Activated T-cell treated with anti-CD3 and anti-CD28 coated beads, Interleukin-2, amount 50 U/mL, for 4 hours (primary cell): ENCODE measurements around the gene RASAL3. TPM values are rescaled to one million over a fixed set of nuclear protein-coding genes. Genes with fewer than 3 reads are reported as not detected.

Experiments used
- ATAC-seq, 2 donors: fragments of 200-7000 bp; cut with Tn5 transposase; one replicate each; pipeline ENCODE4 v1.10.0; 2021
- DNase-seq: peaks from one replicate; pipeline ENCODE4 v3.0.0-alpha.2; 2020
- H3K27me3 Mint-ChIP-seq: one replicate; pipeline ENCODE4 v1.8.0; 2021; ENCODE audit warnings: low read depth, mixed read lengths
- H3K36me3 Mint-ChIP-seq: one replicate; pipeline ENCODE4 v1.8.0; 2022; ENCODE audit warnings: mixed read lengths; ENCODE audit not compliant: insufficient read depth
- H3K4me1 Mint-ChIP-seq: one replicate; pipeline ENCODE4 v1.8.0; 2021; ENCODE audit warnings: low read depth, mixed read lengths
- H3K4me3 Mint-ChIP-seq: one replicate; pipeline ENCODE4 v1.8.0; 2021; ENCODE audit warnings: mild to moderate bottlenecking, moderate library complexity, mixed read lengths
- H3K9me3 Mint-ChIP-seq: one replicate; pipeline ENCODE4 v1.8.0; 2021; ENCODE audit warnings: mixed read lengths
- total RNA-seq, 3 donors: library from RNA; stranded (reverse); gene quantifications; one replicate each; pipeline ENCODE4 v1.2.1, GENCODE V29; 2021

Gene RASAL3
- total RNA-seq, result 100 to 1,000 TPM in 2 of 3 donors, 10 to 100 TPM in 1; 91.0 to 112 (median 106) TPM

GRCh38 chr19:15464394-15465385 lies at the start of gene RASAL3:
RASAL3 (minus strand) TSS chr19:15464544; CDS start chr19:15464358, 186 bp downstream.
- no peaks in the 10 kb centered on the region for H3K27me3 Mint-ChIP-seq
- H3K4me3 Mint-ChIP-seq, result peak within 1 kb of the TSS; percentile 94
- no peaks in the 10 kb centered on the region for H3K9me3 Mint-ChIP-seq
- H3K36me3 Mint-ChIP-seq, result peaks cover 8% of the 10 kb centered on the region
- peaks cover 64% of the 10 kb centered on the region for H3K4me1 Mint-ChIP-seq
- DNase-seq, result peak; percentile 60
- peak; percentile 51 to 63 for ATAC-seq

- ATAC-seq (no peak), DNase-seq (no peak)
- H3K27me3 Mint-ChIP-seq, result peaks cover 8% of the 10 kb centered on the region
- peaks cover 36% of the 10 kb centered on the region for H3K4me1 Mint-ChIP-seq
- H3K9me3 Mint-ChIP-seq, result peaks cover 4% of the 10 kb centered on the region
- H3K4me3 Mint-ChIP-seq, result no peak overlapping the region
- peaks cover 3% of the 10 kb centered on the region for H3K36me3 Mint-ChIP-seq
Measured at GRCh38 chr19:15511671-15512424, 47.5 kb upstream of the RASAL3 start.

- Mint-ChIP-seq H3K9me3 (no peaks in the 10 kb centered on the region), H3K27me3 (peaks cover 10% of the 10 kb centered on the region), H3K4me3 (peak within 1 kb of the TSS; percentile 78), H3K36me3 (no peaks in the 10 kb centered on the region), H3K4me1 (peaks cover 22% of the 10 kb centered on the region)
- peak; percentile 67 to 68 for ATAC-seq
- DNase-seq, result no peak
Measured at GRCh38 chr19:15508035-15508710, 43.8 kb upstream of the RASAL3 start, which contains the start of gene CYP4F22. CYP4F22 (plus strand) TSS chr19:15508525; CDS start chr19:15525337, 16,812 bp downstream.

- Mint-ChIP-seq H3K27me3 (peaks cover 10% of the 10 kb centered on the region), H3K4me3 (peak overlapping the region; percentile 78), H3K9me3 (no peaks in the 10 kb centered on the region), H3K36me3 (no peaks in the 10 kb centered on the region), H3K4me1 (peaks cover 22% of the 10 kb centered on the region)
- DNase-seq (no peak), ATAC-seq (no peak)
Measured at GRCh38 chr19:15507068-15508034, 43.0 kb upstream of the RASAL3 start.

DNA sequence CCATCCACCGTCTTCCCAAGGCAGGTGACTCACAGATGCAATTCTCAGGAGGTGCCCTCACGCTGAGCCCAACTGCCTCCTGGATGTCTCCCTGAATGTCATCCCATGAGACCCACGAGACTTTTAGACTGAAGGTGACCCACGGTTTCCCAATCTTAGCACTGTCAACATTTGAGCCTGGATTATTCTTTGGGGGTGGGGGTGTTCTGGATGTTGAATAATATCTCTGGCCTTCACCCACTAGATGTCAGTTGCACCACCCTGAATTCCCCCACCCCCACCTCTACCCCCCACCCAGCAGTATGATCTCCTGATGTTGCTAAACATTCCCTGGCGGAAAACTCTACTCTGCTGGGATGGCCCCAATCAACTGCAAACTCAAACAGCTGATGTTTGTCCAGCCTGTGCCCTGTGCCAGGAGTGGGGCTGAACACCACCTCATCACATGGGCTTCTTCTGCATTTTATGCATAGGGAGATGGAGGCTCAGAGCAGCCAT lies 41.8 kb upstream of the RASAL3 start:
- Mint-ChIP-seq H3K36me3 (no peaks in the 10 kb centered on the region), H3K4me3 (no peak overlapping the region), H3K9me3 (no peaks in the 10 kb centered on the region), H3K4me1 (peaks cover 21% of the 10 kb centered on the region), H3K27me3 (peaks cover 10% of the 10 kb centered on the region)
- DNase-seq (no peak), ATAC-seq (no peak)

GRCh38 chr19:15502264-15502663 lies 37.9 kb upstream of the RASAL3 start:
- ATAC-seq (no peak), DNase-seq (no peak)
- peaks cover 2% of the 10 kb centered on the region for H3K27me3 Mint-ChIP-seq
- H3K4me3 Mint-ChIP-seq, result no peak overlapping the region
- H3K36me3 Mint-ChIP-seq, result no peaks in the 10 kb centered on the region
- peaks cover 9% of the 10 kb centered on the region for H3K4me1 Mint-ChIP-seq
- no peaks in the 10 kb centered on the region for H3K9me3 Mint-ChIP-seq

DNA sequence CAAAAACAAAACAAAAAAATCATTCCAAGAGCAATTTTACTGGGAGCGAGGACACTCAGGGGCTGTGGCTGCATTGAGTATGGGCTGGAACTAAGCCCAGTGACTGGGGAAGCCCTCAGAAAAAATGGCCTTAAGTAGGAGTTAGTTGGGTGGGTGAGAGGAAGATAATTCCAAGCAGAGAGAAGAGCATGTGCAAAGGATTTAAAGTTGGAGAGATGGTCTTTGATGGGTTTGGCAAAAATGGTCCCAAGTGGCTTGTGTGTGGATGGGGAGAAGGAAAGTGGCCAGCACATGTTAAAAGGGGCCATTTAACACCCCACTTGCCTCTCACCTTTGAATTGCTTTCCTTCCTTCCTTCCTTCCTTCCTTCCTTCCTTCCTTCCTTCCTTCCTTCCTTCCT lies 37.3 kb upstream of the RASAL3 start:
- Mint-ChIP-seq H3K27me3 (peaks cover 2% of the 10 kb centered on the region), H3K36me3 (no peaks in the 10 kb centered on the region), H3K4me1 (peaks cover 9% of the 10 kb centered on the region), H3K4me3 (no peak overlapping the region), H3K9me3 (no peaks in the 10 kb centered on the region)
- ATAC-seq (no peak), DNase-seq (no peak)

DNA sequence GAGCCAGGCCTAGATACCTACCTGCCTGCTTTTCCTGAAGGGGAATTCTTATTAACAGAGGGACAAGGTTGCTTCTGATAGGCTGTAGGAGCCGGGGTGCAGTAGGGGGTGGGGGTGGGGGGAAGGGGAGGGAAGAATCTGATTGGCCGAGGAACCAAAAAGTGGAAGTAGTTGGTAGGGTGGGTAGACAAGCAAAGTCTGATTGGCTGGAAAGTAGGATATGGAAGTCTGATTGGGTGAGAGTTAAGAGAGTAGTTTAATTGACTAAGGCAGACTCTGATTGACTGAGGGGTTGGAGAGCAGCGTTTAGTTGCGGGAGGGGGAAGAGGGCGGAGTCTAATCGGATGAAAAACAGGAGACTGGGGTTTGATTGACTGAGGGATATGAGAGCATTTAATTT lies 34.6 kb upstream of the RASAL3 start:
- Mint-ChIP-seq H3K4me1 (peaks cover 9% of the 10 kb centered on the region), H3K36me3 (no peaks in the 10 kb centered on the region), H3K27me3 (no peaks in the 10 kb centered on the region), H3K9me3 (no peaks in the 10 kb centered on the region), H3K4me3 (no peak overlapping the region)
- DNase-seq, result no peak
- peak in 1 of 2 donors; percentile 28 for ATAC-seq

GRCh38 chr19:15498156-15498858 lies 34.0 kb upstream of the RASAL3 start:
- DNase-seq (no peak), ATAC-seq (no peak)
- H3K4me1 Mint-ChIP-seq, result peaks cover 9% of the 10 kb centered on the region
- no peaks in the 10 kb centered on the region for H3K27me3 Mint-ChIP-seq
- no peaks in the 10 kb centered on the region for H3K36me3 Mint-ChIP-seq
- no peaks in the 10 kb centered on the region for H3K9me3 Mint-ChIP-seq
- no peak overlapping the region for H3K4me3 Mint-ChIP-seq

DNA sequence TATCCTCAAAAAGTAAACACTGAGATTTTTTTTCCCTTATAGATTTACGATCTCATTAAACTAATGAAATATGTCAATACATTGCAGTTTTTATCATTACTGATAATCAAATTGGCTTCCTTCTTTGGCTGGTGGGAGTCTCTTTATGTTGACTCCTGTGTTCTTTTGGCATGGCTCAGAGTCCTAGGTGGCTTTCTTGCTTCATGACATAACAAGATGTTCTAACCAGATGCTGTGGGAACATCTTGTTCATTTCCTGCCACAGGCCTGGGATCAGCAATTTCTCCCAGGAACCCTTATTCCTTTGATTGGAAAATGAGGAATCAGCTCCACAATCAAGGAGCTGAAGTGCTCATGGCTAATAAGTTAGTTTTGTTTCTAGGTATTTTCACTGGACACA lies 30.8 kb upstream of the RASAL3 start:
- ATAC-seq (no peak), DNase-seq (no peak)
- Mint-ChIP-seq H3K9me3 (no peaks in the 10 kb centered on the region), H3K4me1 (peaks cover 6% of the 10 kb centered on the region), H3K27me3 (no peaks in the 10 kb centered on the region), H3K4me3 (no peak overlapping the region), H3K36me3 (no peaks in the 10 kb centered on the region)

GRCh38 chr19:15488489-15489226 lies 24.3 kb upstream of the RASAL3 start:
- H3K4me1 Mint-ChIP-seq, result peaks cover 2% of the 10 kb centered on the region
- DNase-seq (no peak), ATAC-seq (no peak)
- H3K27me3 Mint-ChIP-seq, result no peaks in the 10 kb centered on the region
- peaks cover 4% of the 10 kb centered on the region for H3K9me3 Mint-ChIP-seq
- no peaks in the 10 kb centered on the region for H3K36me3 Mint-ChIP-seq
- H3K4me3 Mint-ChIP-seq, result no peak overlapping the region

DNA sequence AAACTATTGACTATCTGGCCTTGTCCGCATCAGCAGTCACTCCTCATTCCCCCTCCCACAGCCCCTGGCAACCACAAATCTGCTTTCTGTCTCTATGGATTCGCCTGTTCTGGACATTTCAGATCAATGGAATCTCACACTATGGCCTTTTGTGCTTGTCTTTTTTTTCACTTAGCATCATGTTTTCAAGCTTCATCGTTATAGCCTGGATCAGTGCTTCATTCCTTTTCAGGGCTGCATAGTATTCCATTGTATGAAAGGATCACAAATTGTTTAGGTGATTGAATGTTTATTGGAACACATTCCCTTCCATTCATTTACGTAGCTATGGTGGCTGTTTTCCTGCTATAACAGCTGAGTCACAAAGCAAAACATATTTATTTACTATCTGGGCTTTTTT lies 22.7 kb upstream of the RASAL3 start:
- H3K4me3 Mint-ChIP-seq, result no peak overlapping the region
- peaks cover 4% of the 10 kb centered on the region for H3K9me3 Mint-ChIP-seq
- H3K27me3 Mint-ChIP-seq, result no peaks in the 10 kb centered on the region
- H3K4me1 Mint-ChIP-seq, result peaks cover 10% of the 10 kb centered on the region
- no peak for DNase-seq
- ATAC-seq, result no peak
- no peaks in the 10 kb centered on the region for H3K36me3 Mint-ChIP-seq
